ENCODE data around the gene ZNF74. TPM values are rescaled to one million over a fixed set of nuclear protein-coding genes. Genes with fewer than 3 reads are reported as not detected.

Gene ZNF74
- total and polyA plus RNA-seq, 4 donors: 4.1 to 17.6 (median 8.6) TPM

DNA sequence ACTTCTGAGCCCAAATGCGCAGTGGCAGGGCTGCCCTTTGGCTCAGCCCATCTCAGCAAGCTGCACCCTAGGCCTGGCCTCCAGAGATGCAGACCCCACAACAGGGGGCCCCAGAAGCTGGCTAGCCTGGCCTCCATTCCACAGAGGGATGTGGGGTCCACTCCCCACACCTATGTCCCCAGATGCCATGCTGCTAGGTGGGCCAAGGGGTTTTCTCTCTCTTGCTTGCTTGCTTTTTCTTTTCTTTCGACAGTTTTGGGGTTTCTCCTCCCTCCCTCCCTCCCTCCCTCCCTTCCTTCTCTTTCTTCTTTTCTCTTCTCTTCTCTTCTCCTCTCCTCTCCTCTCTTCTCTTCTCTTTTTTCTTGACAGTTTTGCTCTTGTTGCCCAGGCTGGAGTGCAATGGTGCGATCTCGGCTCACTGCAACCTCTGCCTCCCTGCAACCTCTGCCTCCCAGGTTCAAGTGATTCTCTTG is 34.0 kb downstream of the ZNF74 start:
- 94 to 97% methylated on average over 4 of the region's 4 CpGs for WGBS, 2 donors
- Histone ChIP-seq H3K4me1 (ENCODE audit: control insufficient read depth in 5 of 5, insufficient read depth in 5 of 5, low read length in 5 of 5) (peaks cover 0 to 46% (median 14%) of the 10 kb centered on the region in 5 donors), H3K27me3 (ENCODE audit: control insufficient read depth in 3 of 3, insufficient read depth in 3 of 3, low read length in 2 of 3) (peaks cover 0 to 23% (median 0%) of the 10 kb centered on the region in 3 donors), H3K9me3 (ENCODE audit: control insufficient read depth in 4 of 4, insufficient read depth in 3 of 4, low read length in 3 of 4) (no peaks in the 10 kb centered on the region), H3K27ac (ENCODE audit: low read depth in 1 of 2, low read length in 1 of 2) (no peak overlapping the region), H3K36me3 (ENCODE audit: control insufficient read depth in 4 of 4, insufficient read depth in 4 of 4, low read length in 4 of 4) (peaks cover 0 to 16% (median 11%) of the 10 kb centered on the region in 4 donors), H3K4me3 (no peak overlapping the region), H3K9ac (ENCODE audit: insufficient read depth in 1 of 2, low read length in 2 of 2) (no peak overlapping the region)
- DNase-seq: no peak
- ATAC-seq (ENCODE audit: insufficient read depth, low FRiP score): no peak
- no peak for TF ChIP-seq CTCF (IDR thresholded peaks at IDR 0.05; ENCODE audit: control extremely low read depth, extremely low read depth)

DNA sequence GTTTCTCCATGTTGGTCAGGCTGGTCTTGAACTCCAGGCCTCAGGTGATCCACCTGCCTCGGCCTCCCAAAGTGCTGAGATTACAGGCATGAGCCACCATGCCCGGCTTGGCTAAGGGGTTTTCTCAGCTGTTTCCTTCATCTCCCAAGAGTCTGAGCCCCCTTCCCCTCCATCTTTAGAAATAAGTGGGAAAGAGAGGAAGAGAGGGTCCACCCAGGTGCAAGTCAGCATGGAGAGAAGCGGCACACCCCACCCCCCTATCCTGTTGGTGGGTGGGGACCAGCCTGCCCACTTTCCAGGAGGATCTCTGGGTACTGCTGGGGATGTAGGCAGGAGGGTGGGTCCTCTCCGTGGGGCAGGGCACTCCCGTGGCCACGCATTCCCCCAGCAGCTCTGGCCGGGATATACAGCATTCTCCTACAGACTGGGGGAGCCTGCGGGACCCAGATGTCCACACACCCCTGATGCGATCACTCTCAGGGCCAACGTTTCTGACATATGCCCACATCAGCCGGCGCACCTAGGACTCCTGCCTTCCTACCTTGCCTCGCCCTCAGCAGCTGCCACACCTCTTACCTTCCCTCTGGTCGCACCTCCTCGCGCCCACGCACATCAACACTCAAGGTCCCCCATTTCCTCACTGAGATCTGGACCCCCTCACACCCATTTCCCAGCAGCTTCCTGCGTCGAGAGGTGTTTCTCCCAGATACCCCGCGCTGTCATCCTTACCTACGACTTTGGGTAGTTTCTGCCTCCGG is 34.7 kb downstream of the ZNF74 start:
- Histone ChIP-seq H3K4me1 (ENCODE audit: control insufficient read depth in 5 of 5, insufficient read depth in 5 of 5, low read length in 5 of 5) (peaks cover 0 to 46% (median 14%) of the 10 kb centered on the region in 5 donors), H3K27ac (ENCODE audit: low read depth in 1 of 2, low read length in 1 of 2) (no peak overlapping the region), H3K27me3 (ENCODE audit: control insufficient read depth in 3 of 3, insufficient read depth in 3 of 3, low read length in 2 of 3) (peaks cover 0 to 23% (median 0%) of the 10 kb centered on the region in 3 donors), H3K36me3 (ENCODE audit: control insufficient read depth in 4 of 4, insufficient read depth in 4 of 4, low read length in 4 of 4) (peaks cover 0 to 16% (median 11%) of the 10 kb centered on the region in 4 donors), H3K9ac (ENCODE audit: insufficient read depth in 1 of 2, low read length in 2 of 2) (no peak overlapping the region), H3K4me3 (no peak overlapping the region), H3K9me3 (ENCODE audit: control insufficient read depth in 4 of 4, insufficient read depth in 3 of 4, low read length in 3 of 4) (no peaks in the 10 kb centered on the region)
- ATAC-seq (ENCODE audit: insufficient read depth, low FRiP score) (no peak), DNase-seq (no peak)
- TF ChIP-seq CTCF (IDR thresholded peaks at IDR 0.05; ENCODE audit: control extremely low read depth, extremely low read depth): no peak
- WGBS, 2 donors: 61 to 78% methylated on average over 23 of the region's 23 CpGs

GRCh38 chr22:20429254-20430100 is 35.5 kb downstream of the ZNF74 start:
- Histone ChIP-seq H3K4me3 (no peak overlapping the region), H3K9me3 (ENCODE audit: control insufficient read depth in 4 of 4, insufficient read depth in 3 of 4, low read length in 3 of 4) (no peaks in the 10 kb centered on the region), H3K27ac (ENCODE audit: low read depth in 1 of 2, low read length in 1 of 2) (no peak overlapping the region), H3K4me1 (ENCODE audit: control insufficient read depth in 5 of 5, insufficient read depth in 5 of 5, low read length in 5 of 5) (peaks cover 0 to 46% (median 14%) of the 10 kb centered on the region in 5 donors), H3K36me3 (ENCODE audit: control insufficient read depth in 4 of 4, insufficient read depth in 4 of 4, low read length in 4 of 4) (peaks cover 0 to 16% (median 11%) of the 10 kb centered on the region in 4 donors), H3K27me3 (ENCODE audit: control insufficient read depth in 3 of 3, insufficient read depth in 3 of 3, low read length in 2 of 3) (peaks cover 0 to 23% (median 0%) of the 10 kb centered on the region in 3 donors), H3K9ac (ENCODE audit: insufficient read depth in 1 of 2, low read length in 2 of 2) (no peak overlapping the region)
- WGBS, 2 donors: 25 to 47% methylated on average over 70 to 75 of the region's 75 CpGs
- TF ChIP-seq CTCF (IDR thresholded peaks at IDR 0.05; ENCODE audit: control extremely low read depth, extremely low read depth): no peak
- no peak for DNase-seq
- no peak for ATAC-seq (ENCODE audit: insufficient read depth, low FRiP score)
